HepG2 (cell line): ENCODE data around the gene UBE2B. TPM values are rescaled to one million over a fixed set of nuclear protein-coding genes. Genes with fewer than 3 reads are reported as not detected.

Experiments
- AGO2 ChIP-seq: fragments of 200-400 bp; formaldehyde crosslinking; optimal IDR thresholded peaks from 2 replicates; pipeline ENCODE3; 2017; ENCODE audit warnings: mild to moderate bottlenecking, low read depth, low read length, moderate library complexity
- ARID5B ChIP-seq: IDR thresholded peaks from 2 replicates; pipeline ENCODE4 v1.4.0; 2020; ENCODE audit warnings: mild to moderate bottlenecking, missing genetic modification reagents
- ATF1 ChIP-seq: IDR thresholded peaks from 2 replicates; pipeline ENCODE4 v1.6.1; 2016; ENCODE audit warnings: mild to moderate bottlenecking, control low read depth
- CREBL2 ChIP-seq: sonication (generic); formaldehyde crosslinking; IDR thresholded peaks from 2 replicates; pipeline ENCODE4 v1.8.1; 2023; ENCODE audit warnings: missing genetic modification reagents, mild to moderate bottlenecking, borderline replicate concordance
- GATA4 ChIP-seq: sonication (generic); IDR thresholded peaks from 2 replicates; pipeline ENCODE4 v1.6.1; 2016; ENCODE audit warnings: antibody characterized with exemption, low read depth, borderline replicate concordance
- KAT7 ChIP-seq: IDR thresholded peaks from 2 replicates; pipeline ENCODE4 v1.6.1; 2018; ENCODE audit warnings: borderline replicate concordance, missing compliant biosample characterization
- NCOA1 ChIP-seq: sonication (generic); formaldehyde crosslinking; IDR thresholded peaks from 2 replicates; pipeline ENCODE4 v1.9.0; 2021; ENCODE audit warnings: missing genetic modification reagents
- PHB2 ChIP-seq: fragments of 450-650 bp; IDR thresholded peaks from 2 replicates; pipeline ENCODE4 v1.6.1; 2018; ENCODE audit not compliant: partially characterized antibody
- PRMT3 ChIP-seq: sonication (generic); formaldehyde crosslinking; IDR thresholded peaks from 2 replicates; pipeline ENCODE4 v1.8.1; 2022; ENCODE audit warnings: low read depth, mild to moderate bottlenecking, moderate library complexity, missing genetic modification reagents, borderline replicate concordance
- RAD51 ChIP-seq: fragments of 450-650 bp; IDR thresholded peaks from 2 replicates; pipeline ENCODE4 v1.6.1; 2016; ENCODE audit warnings: borderline replicate concordance
- RARA ChIP-seq: IDR thresholded peaks from 2 replicates; pipeline ENCODE4 v1.6.1; 2016; ENCODE audit warnings: missing genetic modification reagents, missing compliant biosample characterization
- TRIM24 ChIP-seq: sonication (generic); formaldehyde crosslinking; IDR thresholded peaks from 2 replicates; pipeline ENCODE4 v1.8.0; 2022; ENCODE audit warnings: mild to moderate bottlenecking, missing genetic modification reagents
- U2AF1 ChIP-seq: fragments of 200-400 bp; formaldehyde crosslinking; optimal IDR thresholded peaks from 2 replicates; pipeline ENCODE3; 2017; ENCODE audit warnings: mild to moderate bottlenecking, low read depth, low read length
- ZBTB2 ChIP-seq: sonication (generic); formaldehyde crosslinking; IDR thresholded peaks from 2 replicates; pipeline ENCODE4 v1.8.0; 2022; ENCODE audit warnings: low read depth, missing genetic modification reagents
- ZFP36L2 ChIP-seq: sonication (generic); formaldehyde crosslinking; IDR thresholded peaks from 2 replicates; pipeline ENCODE4 v1.4.0; 2020; ENCODE audit warnings: missing genetic modification reagents
- ZHX2 ChIP-seq, 2 experiments: sonication (generic) in 1 of 2; formaldehyde crosslinking in 1 of 2; IDR thresholded peaks; 2 replicates each; pipeline versions ENCODE4 v1.6.1 to v1.9.0; 2014 to 2022; ENCODE audit warnings: antibody characterized with exemption in 1 of 2, borderline replicate concordance in 1 of 2, inconsistent platforms in 1 of 2, low read depth in 1 of 2, missing genetic modification reagents in 1 of 2
- ZNF234 ChIP-seq: sonication (generic); formaldehyde crosslinking; conservative IDR thresholded peaks from 2 replicates; pipeline ENCODE4 v1.5.1; 2020; ENCODE audit warnings: mild to moderate bottlenecking, missing genetic modification reagents
- ZNF468 ChIP-seq: sonication (generic); formaldehyde crosslinking; IDR thresholded peaks from 2 replicates; pipeline ENCODE4 v1.8.0; 2022; ENCODE audit warnings: mild to moderate bottlenecking, moderate library complexity, missing genetic modification reagents
- polyA plus RNA-seq, 8 experiments: library from polyadenylated mRNA; depleted of rRNA in 3 of 8; stranded (reverse) in 7 of 8; unstranded in 1 of 8; fragments of >200 nt; fragmentation: Illumina TruSeq in 4 of 8; extraction: Trizol in 4 of 8; gene quantifications; 2 replicates each; pipeline versions ENCODE4 v1.2.1 to v1.2.3, GENCODE V29; 2011 to 2016; ENCODE audit warnings: low read depth in 4 of 8, missing spikeins in 1 of 8, mixed read lengths in 1 of 8; ENCODE audit not compliant: insufficient read depth in 1 of 8
- total RNA-seq, 5 experiments: library from RNA; depleted of rRNA; stranded (reverse); fragments of >200 nt; fragmentation: Illumina TruSeq; extraction: Trizol; gene quantifications; 2 replicates each; pipeline ENCODE4 v1.2.3, GENCODE V29; 2016; ENCODE audit warnings: low read depth in 1 of 5

The UBE2B gene
- total and polyA plus RNA-seq, 2 of the 13 experiments (the other 11 are each of a cell fraction or from before 2014, with no cell fraction given): 25.2 to 56.0 TPM

- TF ChIP-seq ARID5B (CRISPR knock-in tag): peak; percentile 86
- no peak for TF ChIP-seq TRIM24 (CRISPR knock-in tag)
- no peak; the same call in 1 of the 2 replicates for TF ChIP-seq NCOA1 (CRISPR knock-in tag)
- TF ChIP-seq ZNF468 (CRISPR knock-in tag): peak; percentile 93; the same call in 1 of the 2 replicates
- TF ChIP-seq KAT7 (CRISPR knock-in tag): peak; percentile 97; the same call in 1 of the 2 replicates
- peak; percentile 91 for TF ChIP-seq ZBTB2 (CRISPR knock-in tag)
- peak; percentile 27; the same call in 1 of the 2 replicates for TF ChIP-seq CREBL2 (CRISPR knock-in tag)
- no peak; the same call in 1 of the 2 replicates for TF ChIP-seq ZFP36L2 (CRISPR knock-in tag)
- TF ChIP-seq GATA4: peak; percentile 64
- TF ChIP-seq ZHX2 (IDR thresholded peaks at IDR 0.05; ENCODE audit: low read depth): peak; percentile 71
- peak; percentile 91; the same call in 1 of the 2 replicates for TF ChIP-seq ZHX2 (CRISPR knock-in tag; IDR thresholded peaks at IDR 0.05; ENCODE audit: borderline replicate concordance)
- no peak for TF ChIP-seq PHB2
- TF ChIP-seq PRMT3 (CRISPR knock-in tag): peak; percentile 83; the same call in 1 of the 2 replicates
- TF ChIP-seq U2AF1: peak; percentile 94
- peak; percentile 75 for TF ChIP-seq AGO2
- no peak for TF ChIP-seq RAD51
- TF ChIP-seq RARA: peak; percentile 60; the same call in 1 of the 2 replicates
- TF ChIP-seq ATF1 (CRISPR knock-in tag): no peak
- TF ChIP-seq ZNF234: no peak
Observed at GRCh38 chr5:134411546-134412266, 40.3 kb downstream of the UBE2B start, which contains the start of gene CDKN2AIPNL (continued).
